Measurements from ENCODE around the gene HEPN1.

HEPN1 gene

DNA sequence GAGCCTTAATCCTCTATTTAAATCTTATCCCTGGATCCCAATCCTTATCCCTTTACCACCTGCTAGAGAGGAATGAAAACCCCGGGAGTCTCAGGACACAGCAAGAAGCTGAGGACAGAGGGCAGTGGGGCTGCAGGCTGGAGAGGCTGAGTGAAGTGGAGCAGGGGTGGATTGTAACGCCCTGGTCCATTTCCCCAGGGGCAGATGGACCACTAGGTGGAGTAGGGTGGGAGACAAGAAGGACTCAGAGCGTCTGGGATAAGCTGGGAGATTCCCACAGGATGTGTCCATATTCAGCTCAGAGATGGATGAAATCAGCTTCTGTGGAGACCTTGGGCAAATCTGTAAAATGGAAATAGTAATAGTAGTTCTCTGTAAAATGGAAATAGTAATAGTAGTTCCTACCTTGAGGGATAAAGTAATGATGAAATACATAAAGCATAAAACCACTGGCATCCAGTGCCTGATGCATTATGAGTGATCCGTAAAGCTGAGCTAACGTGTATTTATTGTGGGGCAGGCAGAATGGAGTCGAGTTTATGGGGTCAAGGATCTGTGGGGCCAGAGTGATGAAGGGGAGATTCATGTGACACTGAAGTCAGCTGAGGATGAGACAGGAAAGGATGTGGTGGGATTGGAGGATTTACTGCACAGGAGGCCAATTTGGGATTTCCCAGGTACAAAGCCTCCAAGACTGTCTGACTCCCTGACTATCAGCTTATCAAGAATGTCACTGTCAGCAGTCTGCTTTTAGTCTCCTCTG lies 19.5 kb upstream of the HEPN1 start:
- no peak for DNase-seq (ENCODE audit: low read depth in 2 of 2)

DNA sequence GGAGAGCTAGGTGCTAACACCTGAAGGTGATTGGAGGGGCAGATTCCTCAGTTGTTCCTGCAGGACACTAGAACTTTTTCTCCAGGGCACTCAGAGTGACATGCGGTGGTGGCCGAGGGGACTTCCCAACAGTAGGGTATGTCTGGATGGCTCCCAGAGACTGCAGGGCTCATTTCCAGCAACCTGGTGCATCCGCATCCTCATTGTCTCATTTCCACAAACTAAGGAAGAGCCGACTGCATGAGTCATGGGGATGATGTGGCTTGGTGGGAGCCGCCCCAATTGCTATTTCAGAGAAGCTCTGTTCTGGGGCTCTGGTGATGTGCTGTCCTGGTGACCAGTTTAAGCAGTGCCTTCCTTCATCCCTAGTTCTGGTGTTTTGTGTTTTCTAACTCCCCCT lies 18.6 kb upstream of the HEPN1 start:
- DNase-seq (ENCODE audit: low read depth in 2 of 2): no peak

DNA sequence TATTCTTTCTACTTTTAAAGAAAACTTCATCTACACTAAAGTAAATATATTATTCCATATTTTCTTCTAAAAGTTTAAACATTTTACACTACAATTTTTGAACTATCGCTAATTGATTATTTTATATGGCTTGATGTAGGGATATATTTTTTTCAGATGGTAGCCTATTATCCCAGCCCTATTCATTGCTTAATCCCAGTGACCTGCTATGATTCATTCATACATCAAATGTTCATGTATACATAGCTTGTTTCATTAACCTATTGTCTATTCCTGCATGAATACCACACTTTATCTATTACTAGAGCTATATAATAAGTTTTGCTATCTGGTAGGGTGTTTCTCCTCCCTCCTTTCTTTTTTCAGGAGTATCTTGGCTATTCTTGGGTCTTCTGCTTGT lies 16.4 kb upstream of the HEPN1 start:
- DNase-seq (ENCODE audit: low read depth in 2 of 2): no peak

DNA sequence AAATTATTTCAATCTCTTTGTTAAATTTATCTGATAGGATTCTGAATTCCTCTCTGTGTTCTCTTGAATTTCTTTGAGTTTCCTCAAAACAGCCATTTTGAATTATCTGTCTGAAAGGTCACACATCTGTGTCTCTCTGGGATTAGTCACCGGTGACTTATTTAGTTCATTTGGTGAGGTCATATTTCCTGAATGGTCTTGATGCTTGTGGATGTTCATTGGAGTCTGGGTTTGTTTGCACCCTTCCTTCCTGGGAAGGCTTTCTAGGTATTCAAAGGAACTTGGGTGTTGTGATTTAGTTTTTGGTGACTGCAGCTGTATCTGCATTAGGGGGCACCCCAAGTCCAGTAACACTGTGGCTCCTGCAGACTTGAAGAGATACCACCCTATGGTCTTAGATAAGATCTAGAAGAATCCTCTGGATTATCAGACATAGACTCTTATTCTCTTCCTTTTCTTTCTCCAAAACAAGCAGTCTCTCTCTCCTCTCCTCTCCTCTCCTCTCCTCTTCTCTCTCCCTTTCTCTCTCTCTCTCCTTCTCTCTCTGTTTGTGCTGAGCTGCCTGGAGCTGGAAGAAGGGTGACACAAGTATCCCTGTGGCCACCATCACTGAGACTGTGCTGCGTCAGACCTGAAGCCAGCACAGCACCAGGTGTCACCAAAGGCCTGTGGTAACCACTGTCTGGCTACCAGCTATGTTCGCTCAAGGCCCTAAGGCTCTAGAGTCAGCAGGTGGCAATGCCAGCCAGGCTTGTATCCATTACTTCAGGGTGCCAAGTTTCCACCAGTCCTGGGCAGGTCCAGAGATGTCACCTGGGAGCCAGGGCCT lies 3.3 kb upstream of the HEPN1 start:
- no peak for DNase-seq (ENCODE audit: low read depth in 2 of 2)

DNA sequence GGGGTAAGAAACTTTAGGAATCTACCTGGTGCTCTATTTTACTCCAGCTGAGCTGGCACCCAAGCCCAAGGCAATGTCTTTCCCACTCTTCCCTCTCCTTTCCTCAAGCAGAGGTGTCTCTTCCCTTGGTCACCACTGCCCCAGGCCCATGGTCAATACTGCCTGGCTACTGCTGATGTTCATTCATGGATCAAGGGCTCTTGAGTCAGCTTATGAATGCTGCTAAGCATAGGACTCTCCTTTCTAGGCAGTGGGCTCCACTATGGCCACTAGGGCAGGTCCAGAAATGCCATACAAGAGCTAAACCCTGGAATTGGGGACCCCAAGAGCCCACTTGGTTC lies 2.7 kb upstream of the HEPN1 start:
- DNase-seq (ENCODE audit: low read depth in 2 of 2): no peak

DNA sequence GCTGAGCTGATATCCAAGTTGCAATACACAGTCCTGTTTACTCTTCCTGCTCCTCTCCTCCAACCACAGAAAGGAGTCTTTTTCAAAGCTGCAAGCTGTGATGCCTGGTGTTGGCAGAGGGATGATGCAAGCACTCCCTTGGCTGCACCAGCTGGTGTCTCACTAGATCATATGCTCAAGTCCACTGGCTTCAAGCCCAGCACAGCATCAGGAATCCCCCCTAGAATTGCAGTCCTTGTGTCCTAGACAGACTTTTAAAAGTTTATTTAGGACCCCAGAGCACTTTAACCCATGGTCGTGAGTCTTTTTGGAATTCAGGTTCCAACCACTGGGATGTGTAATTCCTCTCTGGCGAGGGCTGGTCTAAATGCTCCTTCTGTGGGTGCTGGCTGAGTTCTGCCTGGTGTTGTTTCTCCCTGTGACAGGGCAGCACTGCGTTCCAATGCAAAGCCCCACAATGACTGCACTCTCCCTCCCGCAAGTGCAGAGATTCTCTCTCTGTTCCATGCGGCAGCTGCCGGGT lies 1.9 kb upstream of the HEPN1 start:
- no peak for DNase-seq (ENCODE audit: low read depth in 2 of 2)

DNA sequence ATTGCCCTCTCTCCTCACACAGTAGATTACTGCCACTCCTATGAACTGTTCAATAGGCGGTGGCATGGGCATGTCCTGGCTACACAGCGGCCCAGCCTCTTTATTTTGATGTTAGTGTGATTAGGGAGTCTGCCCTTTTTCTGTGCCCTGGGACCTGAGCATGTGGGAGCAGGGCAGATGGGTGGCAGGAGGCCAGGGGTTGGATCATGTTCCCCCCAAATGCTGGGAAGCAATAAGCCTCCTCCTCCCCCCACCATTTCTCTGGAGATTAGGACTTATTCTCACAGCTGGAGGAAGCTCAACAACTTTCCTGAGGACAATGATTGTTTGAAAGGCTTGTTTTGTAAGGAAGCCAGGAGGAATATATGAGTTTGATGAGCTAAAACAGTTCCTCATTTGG lies 848 bp downstream of the HEPN1 start:
- no peak for DNase-seq (ENCODE audit: low read depth in 2 of 2)

DNA sequence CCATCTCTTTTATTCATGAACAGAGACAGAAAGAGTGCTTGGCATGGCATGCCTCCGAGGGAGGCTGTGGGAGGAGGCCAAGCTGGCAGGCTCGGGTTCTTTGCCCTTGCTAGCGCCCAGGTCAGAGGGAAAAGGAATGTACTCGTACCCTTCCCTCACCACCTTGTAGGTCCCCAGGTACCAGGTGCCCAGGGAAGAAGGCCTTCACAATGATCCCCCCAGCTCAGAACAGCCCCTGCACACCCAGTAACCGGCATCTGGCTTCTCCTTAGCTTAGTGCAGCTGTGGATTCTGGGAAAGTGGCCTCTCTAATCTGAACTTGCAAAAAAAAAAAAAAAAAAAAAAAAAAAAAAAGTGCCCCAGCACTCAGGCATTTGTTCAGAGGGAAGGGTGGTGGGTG lies 1.3 kb downstream of the HEPN1 start:
- no peak for DNase-seq (ENCODE audit: low read depth in 2 of 2)

DNA sequence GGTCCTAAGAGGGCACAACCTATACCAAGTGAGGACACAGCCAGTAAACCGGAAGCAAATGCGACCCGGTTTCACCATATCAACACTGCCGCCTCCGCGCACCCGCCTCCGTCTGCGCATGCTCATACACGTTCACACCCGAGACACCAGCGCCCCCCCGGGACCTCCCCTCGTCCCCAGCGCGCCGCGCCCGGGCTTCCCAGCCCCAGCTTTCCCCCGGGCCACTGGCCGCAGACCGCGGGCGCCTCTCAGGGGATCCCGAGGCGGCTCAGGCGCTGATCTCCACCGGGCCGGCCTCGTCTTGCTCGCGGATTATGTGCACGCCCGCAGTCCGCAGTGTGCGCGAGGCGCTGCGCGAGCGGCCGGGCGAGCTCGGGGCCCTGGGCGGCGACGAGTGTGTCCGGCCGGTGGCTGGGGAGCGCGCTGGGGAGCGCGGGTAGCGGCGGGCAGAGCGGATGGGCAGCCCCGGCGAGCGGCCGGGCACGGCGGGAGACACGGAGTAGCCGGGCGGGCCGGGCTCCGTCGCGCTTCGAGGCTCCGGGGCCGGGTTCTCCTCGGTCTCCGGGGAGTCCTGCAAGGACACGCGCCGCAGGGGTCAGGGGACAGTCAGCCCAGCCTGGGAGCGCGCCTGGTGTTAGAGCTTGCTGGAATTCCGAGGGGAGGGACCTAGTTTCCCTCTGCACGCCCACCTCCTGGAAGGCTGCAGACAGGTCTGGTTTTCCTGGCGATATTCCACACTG lies 2.0 kb downstream of the HEPN1 start:
- peak; percentile 57 for DNase-seq (ENCODE audit: low read depth in 2 of 2)

DNA sequence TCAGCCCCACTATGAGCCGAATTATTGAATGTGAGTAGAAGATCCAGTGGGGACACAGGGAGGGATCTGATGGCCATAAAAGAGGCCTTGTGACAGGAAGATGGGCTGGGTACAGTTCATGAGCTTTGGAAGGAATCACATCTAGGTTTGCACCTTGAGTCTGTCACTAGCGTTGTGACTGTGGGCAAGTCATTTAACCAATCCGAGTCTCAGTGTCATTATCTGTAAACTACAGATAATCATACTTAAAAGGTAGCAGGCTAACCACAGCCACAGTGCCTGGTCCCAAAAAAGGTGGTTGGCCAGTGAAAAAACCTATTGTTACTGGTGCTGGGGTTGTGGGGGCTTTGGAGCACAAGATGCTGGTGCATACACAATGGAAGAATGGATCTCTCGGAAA lies 3.8 kb downstream of the HEPN1 start:
- DNase-seq (ENCODE audit: low read depth in 2 of 2): no peak

DNA sequence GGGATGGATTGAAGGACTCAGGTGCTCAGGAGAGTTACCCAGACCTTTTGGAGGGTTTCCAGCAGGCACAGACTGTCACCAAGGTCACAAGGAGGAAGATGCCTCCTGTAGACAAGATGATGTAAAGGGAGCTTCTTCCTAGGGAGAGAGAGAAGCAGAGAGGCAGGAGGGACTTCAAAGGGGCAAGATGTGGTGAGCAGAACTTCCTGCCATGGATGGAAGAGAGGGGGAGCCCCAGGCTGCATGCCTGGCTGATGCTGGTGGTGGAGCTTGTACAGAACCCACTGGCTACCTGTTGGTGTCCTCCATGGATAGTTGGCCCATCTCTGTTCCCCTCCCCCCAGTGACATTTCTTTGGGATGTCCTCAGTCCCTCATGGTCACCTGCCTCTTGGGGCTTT lies 4.2 kb downstream of the HEPN1 start:
- DNase-seq (ENCODE audit: low read depth in 2 of 2): no peak

DNA sequence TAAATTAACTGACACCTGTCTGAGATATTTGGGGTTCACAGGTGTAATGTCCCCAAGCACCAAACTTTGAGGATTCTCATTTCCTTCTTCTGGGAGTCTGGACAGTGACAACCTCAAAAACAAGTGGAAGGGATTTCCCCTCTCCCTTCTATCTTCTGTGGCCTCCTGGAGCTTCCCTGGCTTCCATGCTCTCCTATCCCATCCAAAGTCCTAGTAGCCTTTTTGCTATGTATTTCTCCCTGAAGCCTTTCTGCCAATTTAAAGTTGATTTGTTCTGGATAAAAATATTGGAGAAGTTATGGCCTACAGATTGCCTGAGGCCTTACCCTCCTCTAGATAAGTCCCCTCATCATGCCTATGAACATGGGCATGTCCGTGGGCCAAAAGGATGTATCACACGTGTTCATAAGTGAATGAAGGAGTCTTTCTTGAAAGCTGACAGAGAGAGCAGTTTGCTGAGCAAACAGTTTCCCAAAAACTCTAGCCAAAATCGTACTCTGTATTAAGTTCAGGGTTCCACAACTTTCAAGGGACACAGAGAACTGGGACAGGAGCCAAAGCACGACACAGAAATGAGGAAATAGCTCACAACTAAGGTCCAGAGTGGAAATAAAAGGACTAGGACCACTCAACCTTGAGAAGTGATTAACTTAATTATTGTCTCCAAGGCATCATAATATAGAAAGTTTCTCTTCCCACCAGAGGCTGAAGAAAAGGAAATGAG lies 10.1 kb downstream of the HEPN1 start:
- DNase-seq (ENCODE audit: low read depth in 2 of 2): no peak

DNA sequence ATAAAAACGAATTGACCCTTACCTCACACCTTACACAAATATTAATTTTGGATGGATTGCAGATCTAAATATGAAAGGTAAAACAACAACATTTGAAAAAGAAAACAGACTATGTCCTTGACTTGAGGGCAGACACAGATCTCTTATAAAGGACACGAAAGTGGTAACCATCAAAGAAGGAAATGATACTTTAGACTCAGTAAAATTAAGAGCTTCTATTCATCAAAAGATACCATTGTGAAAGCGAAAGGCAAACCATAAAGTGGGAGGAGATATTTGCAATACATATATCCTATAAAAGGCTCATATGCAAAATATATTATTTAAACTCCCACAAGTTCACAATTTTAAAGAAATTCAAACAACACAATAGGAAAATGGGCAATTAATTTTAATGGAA lies 11.7 kb downstream of the HEPN1 start:
- no peak for DNase-seq (ENCODE audit: low read depth in 2 of 2)

DNA sequence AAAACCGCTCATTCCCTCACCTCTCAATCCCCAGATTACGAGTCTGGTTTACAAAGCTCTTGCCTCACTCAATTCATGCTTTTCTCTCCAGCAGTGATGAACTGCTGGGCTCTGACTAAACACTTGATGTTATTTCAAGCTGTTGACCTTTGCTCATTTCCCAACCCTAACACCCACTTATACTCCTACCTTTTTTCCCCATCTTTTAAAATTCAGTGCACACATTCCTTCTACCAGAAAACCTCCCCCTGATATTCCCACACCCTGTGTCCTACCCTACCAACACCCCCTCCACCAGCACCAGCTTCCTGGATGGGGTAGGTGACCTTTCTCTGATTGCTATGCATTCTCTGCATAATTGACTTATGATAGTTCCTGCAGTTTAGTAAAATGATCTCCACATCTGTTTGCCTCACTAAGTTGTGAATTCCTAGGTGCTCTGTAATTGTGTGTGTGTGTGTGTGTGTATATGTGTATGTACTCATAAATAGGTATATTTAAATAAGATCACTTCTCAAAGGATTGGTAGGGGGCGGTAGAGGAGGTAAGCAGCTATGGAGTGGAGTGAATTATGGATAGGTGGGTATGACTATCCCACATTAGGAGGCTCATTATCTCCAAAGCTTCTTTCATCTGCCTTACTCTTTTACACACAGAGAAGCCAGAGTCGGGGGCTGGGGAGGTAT lies 16.0 kb downstream of the HEPN1 start:
- no peak for DNase-seq (ENCODE audit: low read depth in 2 of 2)

DNA sequence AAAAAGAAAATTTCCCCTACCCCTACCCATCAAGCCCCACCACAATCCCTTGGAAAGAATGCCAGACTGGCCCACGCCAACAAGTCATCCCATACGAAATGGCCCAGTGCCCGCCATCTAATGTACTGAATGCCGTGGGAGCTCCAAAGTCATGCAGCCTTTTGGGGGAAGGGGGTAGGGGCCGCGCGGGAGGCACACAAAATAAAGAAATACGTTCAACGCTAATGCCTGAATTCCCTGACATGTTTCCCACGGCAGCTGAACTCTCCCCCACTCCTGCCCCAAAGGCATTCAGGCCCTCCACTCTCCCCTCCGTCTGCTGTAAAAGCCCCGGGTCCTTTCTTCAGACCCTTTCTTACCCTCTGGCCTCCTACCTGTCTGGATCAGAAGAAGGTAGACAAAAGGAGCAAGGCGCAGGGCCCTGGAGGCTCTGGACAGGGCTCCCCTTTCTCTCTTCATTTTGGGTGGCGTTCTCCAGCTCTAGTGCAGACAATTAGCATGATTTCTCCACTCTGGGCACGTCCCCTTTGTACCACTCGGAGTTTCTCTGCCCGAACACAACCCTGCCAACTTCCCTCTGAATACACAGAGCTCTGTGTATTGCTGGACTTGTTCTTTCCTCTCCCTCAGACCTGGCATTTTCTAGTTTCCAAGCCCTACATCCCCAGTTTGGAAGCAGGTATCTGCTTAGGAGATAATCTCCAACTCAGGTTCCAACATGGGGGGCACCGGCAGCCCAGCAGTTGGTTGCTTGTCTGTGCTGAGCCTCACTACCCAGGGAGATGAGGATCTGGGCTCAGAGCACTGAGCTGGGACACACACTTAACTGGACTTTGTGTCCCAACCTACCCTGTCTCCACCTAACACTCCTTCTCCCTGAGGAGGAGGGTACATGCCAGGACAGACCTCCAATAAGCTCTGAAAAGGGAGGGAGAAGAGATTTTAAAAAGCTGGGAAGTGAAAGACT lies 16.8 kb downstream of the HEPN1 start, which contains the start of gene HEPACAM:
TSS of gene HEPACAM (minus strand) at position 500 of the 967 bp plus-strand sequence. CDS start at position 459, 41 bp downstream.
- DNase-seq (ENCODE audit: low read depth in 2 of 2): no peak

DNA sequence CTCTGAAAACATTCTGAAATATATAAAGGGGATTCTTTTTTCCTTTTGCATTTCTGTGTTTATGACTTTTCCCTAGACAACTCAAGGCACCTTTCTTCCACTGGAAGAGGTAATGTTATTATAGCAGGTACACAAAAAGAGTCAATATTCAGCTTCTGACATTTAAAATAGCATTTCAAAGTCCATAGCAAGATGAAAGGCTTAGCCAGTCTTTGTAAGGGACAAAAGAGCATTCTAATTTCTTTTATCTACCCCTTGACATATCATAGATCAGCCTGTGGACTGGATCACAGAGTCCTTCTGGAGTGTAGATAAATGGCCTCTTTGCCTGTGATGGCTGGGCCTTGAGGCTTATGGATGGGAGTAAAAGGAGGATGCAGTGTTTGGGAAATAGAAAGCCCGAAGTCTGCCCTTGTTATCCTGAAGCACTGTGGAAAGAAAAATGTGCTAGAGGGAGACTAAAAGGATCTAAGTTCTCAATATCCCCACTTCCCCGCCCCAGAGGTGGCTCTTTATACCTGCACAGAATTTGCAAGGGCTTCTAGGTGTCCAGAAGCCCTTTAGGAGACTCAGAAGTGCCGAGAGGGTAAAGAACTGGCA lies 18.4 kb downstream of the HEPN1 start:
- no peak for DNase-seq (ENCODE audit: low read depth in 2 of 2)

DNA sequence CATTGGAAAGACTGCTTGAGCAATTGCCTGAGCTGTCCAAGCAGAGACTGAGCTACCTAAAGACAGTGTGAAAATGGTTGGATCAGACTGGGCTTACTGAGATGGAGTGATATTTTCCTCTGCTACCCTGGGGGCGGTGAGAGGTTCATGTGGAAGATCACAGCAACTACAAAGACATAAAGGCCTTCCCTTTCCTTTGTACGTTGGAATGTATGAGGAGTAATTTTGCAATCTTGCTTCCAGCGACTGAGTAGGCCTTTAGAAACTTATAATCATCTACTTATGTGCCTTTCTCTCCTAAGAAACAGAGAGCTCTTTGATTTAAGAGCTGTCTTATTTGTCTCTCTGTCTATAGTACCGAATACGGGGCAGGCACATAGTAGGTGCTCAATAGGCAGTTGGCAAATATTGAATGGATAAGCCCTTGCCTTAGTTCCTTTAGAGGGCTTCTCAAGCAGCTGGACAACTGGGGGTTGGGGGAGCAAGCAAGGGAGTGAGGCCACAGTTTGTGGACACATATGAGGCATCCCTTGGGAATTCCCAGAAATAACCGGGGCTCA lies 19.2 kb downstream of the HEPN1 start:
- no peak for DNase-seq (ENCODE audit: low read depth in 2 of 2)

DNA sequence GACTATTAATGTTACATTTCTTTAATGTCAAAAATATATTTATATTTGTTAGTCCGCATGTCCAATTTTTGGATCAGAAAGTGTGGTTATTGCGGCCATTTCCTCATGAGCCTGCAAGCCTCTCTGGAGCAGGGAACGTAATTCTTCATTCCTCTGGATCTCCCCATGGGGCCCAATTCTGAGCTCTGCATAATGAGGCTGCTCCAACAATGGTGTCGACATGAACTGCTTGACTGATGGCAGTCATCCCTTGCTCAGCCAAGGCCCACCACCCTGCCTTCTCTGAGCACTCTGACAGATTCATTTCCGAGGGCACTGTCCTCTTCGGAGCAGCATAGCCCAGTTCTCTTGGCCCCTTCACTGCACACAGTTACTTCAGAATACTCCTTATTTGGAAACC lies 19.9 kb downstream of the HEPN1 start:
- no peak for DNase-seq (ENCODE audit: low read depth in 2 of 2)

DNA sequence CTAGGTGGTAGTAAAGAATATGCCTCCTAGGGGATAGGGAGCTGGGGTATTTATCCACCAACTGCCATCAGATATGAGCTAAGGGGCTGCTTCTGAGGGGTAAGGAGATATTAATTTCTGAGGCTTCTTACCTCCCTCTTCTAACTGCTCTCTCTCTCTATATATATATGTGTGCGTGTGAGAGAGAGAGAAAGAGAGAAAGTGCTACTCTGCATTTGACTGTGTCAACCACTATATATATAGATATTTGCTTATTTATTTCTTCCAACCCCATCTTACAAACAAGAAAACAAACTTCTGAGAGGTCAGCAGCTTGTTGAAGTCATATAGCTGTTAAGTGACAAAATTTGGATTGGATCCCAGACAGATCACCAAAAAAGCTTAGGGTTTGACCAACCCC lies 22.7 kb downstream of the HEPN1 start:
- no peak for DNase-seq (ENCODE audit: low read depth in 2 of 2)
